Stimulated activated CD8-positive, alpha-beta memory T cell treated with anti-CD3 and anti-CD28 coated beads, Interleukin-7, amount 100 ng/mL, for 4 hours (primary cell): ENCODE results near the gene TNFSF15.
"Not testable (repeated sequence)": the region's sequence is repeated elsewhere in the genome, so short reads cannot be mapped to it uniquely, and the experiment has no call there.

ENCODE experiments used
- DNase-seq, 2 donors: peaks; one replicate each; pipeline ENCODE4 v3.0.0-alpha.2; 2020; ENCODE audit warnings: low read depth in 2 of 2

TNFSF15 gene

DNA sequence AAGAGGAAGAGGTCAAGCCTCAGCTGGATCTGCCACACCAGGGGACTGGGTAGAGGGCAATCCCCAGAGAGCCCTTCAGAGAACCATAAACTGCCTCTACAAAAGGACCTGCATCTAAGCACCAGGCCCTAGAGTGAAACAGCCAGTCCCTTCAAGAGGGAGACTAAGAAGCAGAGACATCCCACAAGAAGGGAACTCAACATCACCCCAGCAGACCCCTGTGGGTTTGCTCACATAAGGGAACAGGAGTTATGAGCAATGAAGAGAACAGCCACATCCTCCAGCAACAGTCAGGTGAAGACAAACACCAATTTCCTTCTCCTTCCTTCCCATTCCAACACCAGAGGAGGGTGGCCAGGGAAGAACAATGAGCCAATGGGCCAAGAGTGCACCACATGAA is 48.9 kb downstream of the TNFSF15 start:
- DNase-seq: no peak

DNA sequence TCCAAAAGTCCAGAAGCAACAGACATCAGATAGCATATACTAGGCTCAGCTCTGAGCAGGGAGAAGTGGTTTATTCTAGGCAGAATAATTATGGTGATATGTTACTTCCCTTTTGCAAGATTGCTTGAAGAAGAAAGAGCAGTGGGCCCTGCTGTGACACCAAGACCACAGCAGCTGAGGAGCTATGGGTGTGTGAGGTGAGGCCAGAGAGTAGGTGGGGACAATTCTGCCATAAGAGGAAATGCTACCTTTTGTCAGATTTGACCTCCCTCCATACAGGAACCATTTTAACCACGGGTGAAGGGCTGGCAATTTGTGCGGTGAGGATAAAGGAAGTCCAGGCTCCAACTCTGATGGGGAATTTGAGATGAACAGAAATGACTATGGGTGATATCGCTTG is 51.3 kb downstream of the TNFSF15 start:
- no peak for DNase-seq

- DNase-seq: no peak
These were observed 59.1 kb downstream of the TNFSF15 start for GRCh38 chr9:114746591-114747346.

- no peak for DNase-seq
These were observed 59.8 kb downstream of the TNFSF15 start for GRCh38 chr9:114745879-114746550.

DNA sequence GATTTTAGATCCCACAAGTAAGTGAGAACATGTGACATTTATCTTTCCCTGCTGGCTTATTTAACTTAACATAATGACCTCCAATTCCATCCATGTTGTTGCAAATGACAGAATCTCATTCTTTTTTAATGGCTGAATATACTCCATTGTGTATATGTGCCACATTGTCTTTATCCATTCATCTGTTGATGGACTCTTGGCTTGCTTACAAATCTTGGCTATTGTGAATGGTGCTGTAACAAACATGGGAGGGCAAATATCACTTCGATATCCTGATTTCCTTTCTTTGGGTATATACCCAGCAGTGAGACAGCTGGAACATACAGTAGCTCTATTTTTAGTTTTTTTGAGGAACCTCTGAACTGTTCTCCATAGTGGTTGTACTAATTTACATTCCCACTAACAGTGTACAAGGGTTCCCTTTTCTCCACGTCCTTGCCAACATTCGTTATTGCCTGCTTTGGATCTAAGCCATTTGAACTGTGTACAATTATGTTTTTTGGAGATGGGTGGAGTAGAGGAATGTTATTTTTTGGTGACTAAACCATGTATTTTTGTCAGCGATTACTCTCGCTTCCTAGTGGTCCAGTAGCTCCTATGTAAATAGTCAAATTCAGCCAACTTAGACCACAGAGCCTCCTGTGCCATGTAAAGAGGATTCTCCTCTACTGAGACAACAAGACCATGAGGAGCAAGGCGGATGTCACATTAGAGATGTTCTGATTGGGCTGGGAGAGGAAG is 60.6 kb downstream of the TNFSF15 start:
- no peak for DNase-seq

- no peak for DNase-seq
These were observed 62.4 kb downstream of the TNFSF15 start for GRCh38 chr9:114743446-114743845.

- DNase-seq: no peak
These were observed 62.9 kb downstream of the TNFSF15 start for GRCh38 chr9:114742947-114743346.

- not testable (repeated sequence) for DNase-seq
These were observed 64.3 kb downstream of the TNFSF15 start for GRCh38 chr9:114741521-114741920.

GRCh38 chr9:114738581-114739316 is 67.1 kb downstream of the TNFSF15 start:
- peak; percentile 53 to 66 for DNase-seq

- DNase-seq: no peak
These were observed 68.0 kb downstream of the TNFSF15 start for GRCh38 chr9:114737847-114738246.

GRCh38 chr9:114737118-114737517 is 68.7 kb downstream of the TNFSF15 start:
- DNase-seq: peak in 1 of 2 donors; percentile 23

- no peak for DNase-seq
These were observed 70.1 kb downstream of the TNFSF15 start for GRCh38 chr9:114735704-114736103.

GRCh38 chr9:114735139-114735538 is 70.7 kb downstream of the TNFSF15 start:
- not testable (repeated sequence) for DNase-seq
